OCI-LY1 (cell line): ENCODE measurements around the gene KCNH1.

ENCODE experiments used
- H2AFZ ChIP-seq: fragments of 200-600 bp; sonication (generic), shearing (Covaris generic); 2 replicates; pipeline ENCODE4 v1.6.0; 2014; ENCODE audit warnings: antibody characterized with exemption, mild to moderate bottlenecking, low read length
- H3F3A ChIP-seq: fragments of 200-600 bp; sonication (generic), shearing (Covaris generic); 2 replicates; pipeline ENCODE4 v1.6.0; 2014; ENCODE audit warnings: mild to moderate bottlenecking, antibody characterized with exemption, low read length, moderate library complexity; ENCODE audit not compliant: insufficient read depth
- H3K27ac ChIP-seq: fragments of 200-600 bp; sonication (generic); 2 replicates; pipeline ENCODE4 v1.5.1; 2014; ENCODE audit warnings: low read length, mixed run types, mild to moderate bottlenecking, low read depth; ENCODE audit not compliant: poor library complexity, severe bottlenecking
- H3K27me3 ChIP-seq: fragments of 200-600 bp; sonication (generic); 2 replicates; pipeline ENCODE4 v1.6.0; 2014; ENCODE audit warnings: antibody characterized with exemption, mild to moderate bottlenecking, low read length, moderate library complexity; ENCODE audit not compliant: insufficient read depth
- H3K36me3 ChIP-seq: fragments of 200-600 bp; sonication (generic); 2 replicates; pipeline ENCODE4 v1.6.1; 2014; ENCODE audit warnings: mild to moderate bottlenecking, antibody characterized with exemption, low read length, moderate library complexity, mixed read lengths; ENCODE audit not compliant: insufficient read depth
- H3K4me1 ChIP-seq: fragments of 200-600 bp; sonication (generic); 2 replicates; pipeline ENCODE4 v1.5.1; 2014; ENCODE audit warnings: mild to moderate bottlenecking, low read length, moderate library complexity; ENCODE audit not compliant: insufficient read depth, severe bottlenecking
- H3K4me2 ChIP-seq: fragments of 200-600 bp; sonication (generic), shearing (Covaris generic); 2 replicates; pipeline ENCODE4 v1.6.1; 2014; ENCODE audit warnings: low read length
- H3K4me3 ChIP-seq: fragments of 200-600 bp; sonication (generic); 2 replicates; pipeline ENCODE4 v1.5.1; 2014; ENCODE audit warnings: low read length, low read depth, mild to moderate bottlenecking, mixed read lengths; ENCODE audit not compliant: poor library complexity, severe bottlenecking
- H3K79me2 ChIP-seq: fragments of 200-600 bp; shearing (Covaris generic); 2 replicates; pipeline ENCODE4 v1.6.1; 2016; ENCODE audit warnings: mixed run types, low read length, mixed read lengths; ENCODE audit not compliant: insufficient read depth
- H3K9ac ChIP-seq: fragments of 200-600 bp; sonication (generic), shearing (Covaris generic); 2 replicates; pipeline ENCODE4 v1.6.1; 2014; ENCODE audit warnings: mild to moderate bottlenecking, low read length, mixed read lengths
- H3K9me2 ChIP-seq: fragments of 200-600 bp; sonication (generic), shearing (Covaris generic); 2 replicates; pipeline ENCODE4 v1.6.1; 2014; ENCODE audit warnings: low read depth, mild to moderate bottlenecking, low read length, mixed read lengths
- H3K9me3 ChIP-seq: fragments of 200-600 bp; shearing (Covaris generic); 2 replicates; pipeline ENCODE4 v1.6.1; 2014; ENCODE audit warnings: low read length, mixed read lengths
- H4K20me1 ChIP-seq: fragments of 200-600 bp; sonication (generic), shearing (Covaris generic); 2 replicates; pipeline ENCODE4 v1.6.0; 2016; ENCODE audit warnings: mild to moderate bottlenecking, low read length; ENCODE audit not compliant: insufficient read depth
- EZH2 ChIP-seq: fragments of 200-600 bp; sonication (generic), shearing (Covaris generic); IDR thresholded peaks from 2 replicates; pipeline ENCODE4 v1.8.0; 2017; ENCODE audit warnings: borderline replicate concordance, mixed run types, mild to moderate bottlenecking, antibody characterized with exemption, low read length, moderate library complexity, mixed read lengths
- TF ChIP-seq, protein P1 (sequence below): fragments of 200-600 bp; sonication (generic), shearing (Covaris generic); IDR thresholded peaks from 2 replicates; pipeline ENCODE4 v1.5.1; 2017; ENCODE audit warnings: mild to moderate bottlenecking, antibody characterized with exemption, low read length, moderate library complexity, mixed read lengths

The KCNH1 gene

DNA sequence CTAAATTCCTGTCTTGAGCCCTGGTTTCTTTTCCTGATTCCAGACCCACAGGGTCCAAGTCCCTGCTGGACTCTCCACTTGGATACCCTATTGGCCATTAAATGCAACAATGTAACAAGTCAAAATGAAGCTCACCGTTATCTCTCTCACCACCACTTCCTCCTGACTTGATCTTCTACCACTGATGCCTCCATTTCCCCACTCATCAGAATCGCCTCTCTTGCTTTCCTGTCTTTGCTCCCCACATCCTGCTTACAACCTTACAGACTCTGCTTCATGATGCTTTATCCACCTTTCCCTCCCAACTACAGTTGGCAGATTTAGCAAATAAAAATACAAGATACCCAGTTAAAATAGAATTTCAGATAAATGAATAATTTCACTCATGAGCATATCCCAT lies 343.8 kb downstream of the KCNH1 start:
- Histone ChIP-seq H4K20me1 (no peaks in the 10 kb centered on the region), H2AFZ (no peak overlapping the region), H3K27ac (no peak overlapping the region), H3K36me3 (no peaks in the 10 kb centered on the region), H3K9me3 (no peaks in the 10 kb centered on the region), H3K4me2 (no peak overlapping the region), H3F3A (no peaks in the 10 kb centered on the region), H3K9ac (no peak overlapping the region), H3K9me2 (no peaks in the 10 kb centered on the region), H3K4me1 (no peaks in the 10 kb centered on the region), H3K4me3 (no peak overlapping the region), H3K79me2 (no peaks in the 10 kb centered on the region), H3K27me3 (no peaks in the 10 kb centered on the region)
- TF ChIP-seq EZH2: no peak
- TF ChIP-seq, protein P1, sequence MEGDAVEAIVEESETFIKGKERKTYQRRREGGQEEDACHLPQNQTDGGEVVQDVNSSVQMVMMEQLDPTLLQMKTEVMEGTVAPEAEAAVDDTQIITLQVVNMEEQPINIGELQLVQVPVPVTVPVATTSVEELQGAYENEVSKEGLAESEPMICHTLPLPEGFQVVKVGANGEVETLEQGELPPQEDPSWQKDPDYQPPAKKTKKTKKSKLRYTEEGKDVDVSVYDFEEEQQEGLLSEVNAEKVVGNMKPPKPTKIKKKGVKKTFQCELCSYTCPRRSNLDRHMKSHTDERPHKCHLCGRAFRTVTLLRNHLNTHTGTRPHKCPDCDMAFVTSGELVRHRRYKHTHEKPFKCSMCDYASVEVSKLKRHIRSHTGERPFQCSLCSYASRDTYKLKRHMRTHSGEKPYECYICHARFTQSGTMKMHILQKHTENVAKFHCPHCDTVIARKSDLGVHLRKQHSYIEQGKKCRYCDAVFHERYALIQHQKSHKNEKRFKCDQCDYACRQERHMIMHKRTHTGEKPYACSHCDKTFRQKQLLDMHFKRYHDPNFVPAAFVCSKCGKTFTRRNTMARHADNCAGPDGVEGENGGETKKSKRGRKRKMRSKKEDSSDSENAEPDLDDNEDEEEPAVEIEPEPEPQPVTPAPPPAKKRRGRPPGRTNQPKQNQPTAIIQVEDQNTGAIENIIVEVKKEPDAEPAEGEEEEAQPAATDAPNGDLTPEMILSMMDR: no peak

DNA sequence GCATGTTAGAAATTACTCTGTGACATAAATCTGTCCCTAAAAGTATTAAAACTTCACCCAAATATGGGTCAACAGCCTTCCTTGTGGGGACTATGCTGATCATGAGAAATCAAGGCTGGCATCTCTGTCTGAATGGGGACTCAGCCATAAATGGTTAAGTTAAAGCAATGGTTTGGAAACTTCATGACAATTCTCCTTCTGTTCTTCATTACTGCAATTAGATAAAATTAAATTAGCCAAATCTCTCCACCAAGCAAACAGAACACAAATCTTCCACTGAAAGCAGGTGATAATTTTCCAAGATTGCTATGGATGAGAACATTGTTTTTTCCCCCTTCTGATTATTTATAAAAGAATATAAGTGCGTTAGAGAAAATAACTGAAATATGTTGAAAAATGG lies 346.1 kb downstream of the KCNH1 start:
- Histone ChIP-seq H3K9me2 (no peaks in the 10 kb centered on the region), H3K4me2 (no peak overlapping the region), H3K4me1 (no peaks in the 10 kb centered on the region), H3K4me3 (no peak overlapping the region), H3K36me3 (no peaks in the 10 kb centered on the region), H2AFZ (no peak overlapping the region), H3K79me2 (no peaks in the 10 kb centered on the region), H3K27ac (no peak overlapping the region), H3K9ac (no peak overlapping the region), H3K9me3 (no peaks in the 10 kb centered on the region), H4K20me1 (no peaks in the 10 kb centered on the region), H3F3A (no peaks in the 10 kb centered on the region), H3K27me3 (no peaks in the 10 kb centered on the region)
- TF ChIP-seq EZH2: no peak
- TF ChIP-seq, protein P1: no peak

DNA sequence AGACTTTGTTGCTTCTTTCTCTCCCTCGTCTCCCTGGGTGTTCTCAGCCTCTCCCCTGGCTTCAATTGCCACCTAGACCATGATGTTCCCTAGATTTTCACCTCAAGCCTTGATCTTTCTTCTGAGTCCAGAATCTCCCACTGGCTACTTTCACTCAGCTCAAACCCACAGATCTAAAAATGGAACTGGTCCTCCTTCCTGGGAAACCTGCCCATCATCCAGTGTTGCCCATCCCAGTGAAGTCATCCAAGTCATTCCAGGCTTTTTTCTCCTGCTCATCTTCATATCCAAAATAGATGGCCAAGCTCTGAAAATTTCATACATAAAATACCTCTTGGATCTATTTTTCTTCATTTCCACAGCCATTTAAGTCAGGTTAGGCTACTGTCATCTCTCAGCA lies 347.4 kb downstream of the KCNH1 start:
- Histone ChIP-seq H2AFZ (no peak overlapping the region), H3F3A (no peaks in the 10 kb centered on the region), H4K20me1 (no peaks in the 10 kb centered on the region), H3K4me3 (no peak overlapping the region), H3K36me3 (no peaks in the 10 kb centered on the region), H3K27me3 (no peaks in the 10 kb centered on the region), H3K79me2 (no peaks in the 10 kb centered on the region), H3K9me3 (no peaks in the 10 kb centered on the region), H3K4me2 (no peak overlapping the region), H3K9ac (no peak overlapping the region), H3K4me1 (no peaks in the 10 kb centered on the region), H3K9me2 (no peaks in the 10 kb centered on the region), H3K27ac (no peak overlapping the region)
- no peak for TF ChIP-seq EZH2
- TF ChIP-seq, protein P1: no peak
